Stimulated activated CD4-positive, alpha-beta T cell treated with anti-CD3 and anti-CD28 coated beads, Interleukin-2, amount 100 ng/mL, for 4 hours (primary cell): ENCODE results near the gene ZNF577.
"Not testable (repeated sequence)": the region's sequence is repeated elsewhere in the genome, so short reads cannot be mapped to it uniquely, and the experiment has no call there.

Experiments
- DNase-seq: peaks from one replicate; pipeline ENCODE4 v3.0.0-alpha.2; 2020; ENCODE audit warnings: low read depth

The ZNF577 gene

DNA sequence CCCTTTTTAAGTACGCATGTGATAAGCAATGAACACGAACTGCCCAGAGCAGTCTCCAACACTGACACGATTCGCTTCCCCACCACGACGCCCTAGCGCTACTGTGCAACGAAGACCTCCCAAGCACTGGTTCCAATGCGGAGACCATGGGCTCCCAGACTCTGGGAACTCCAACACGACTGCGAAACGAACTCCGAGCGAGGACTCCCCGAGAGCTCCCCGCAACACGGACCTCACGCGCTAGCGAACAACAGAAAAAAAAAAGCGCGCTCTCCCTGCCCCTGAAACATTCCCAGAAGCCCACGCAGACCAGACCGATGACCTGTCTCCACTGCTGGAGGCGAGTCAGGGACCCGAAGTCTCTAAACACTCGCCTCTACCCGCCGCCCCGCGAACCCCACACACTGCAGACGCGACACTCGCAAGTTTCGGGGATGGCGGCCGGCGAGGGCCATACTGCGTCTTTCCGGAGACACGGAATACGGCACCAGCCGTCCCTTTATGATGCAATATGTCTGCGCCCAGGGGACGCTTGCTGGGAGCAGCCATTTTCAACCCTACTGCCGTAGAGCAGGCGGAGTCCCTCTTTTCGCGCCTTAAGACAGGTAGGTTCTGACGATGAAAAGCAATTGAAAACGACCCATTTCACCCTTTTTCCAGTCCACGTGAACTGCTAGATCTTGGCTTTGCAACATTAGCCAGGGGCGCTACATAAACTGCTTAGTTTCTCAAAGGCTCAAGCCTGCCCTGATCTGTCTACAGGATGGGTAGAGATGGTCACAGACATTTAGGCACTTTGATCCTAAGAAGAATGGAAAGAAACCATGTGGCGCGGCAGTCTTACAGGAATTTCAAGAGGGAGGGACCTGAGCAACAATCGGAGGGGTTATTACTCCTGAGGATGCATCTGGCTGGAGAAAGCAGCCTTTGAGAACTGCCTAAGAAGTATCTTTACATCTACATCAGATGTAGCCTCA, at the start of gene ZNF577:
Gene ZNF577, minus strand, starts transcription at position 430 of the 977 bp plus-strand sequence. CDS start 7,569 bp downstream, outside the sequence.
- DNase-seq: peak; percentile 58

GRCh38 chr19:51931921-51932320, 44.2 kb upstream of the ZNF577 start:
- DNase-seq: no peak

GRCh38 chr19:51927859-51928258, 40.1 kb upstream of the ZNF577 start:
- no peak for DNase-seq

DNA sequence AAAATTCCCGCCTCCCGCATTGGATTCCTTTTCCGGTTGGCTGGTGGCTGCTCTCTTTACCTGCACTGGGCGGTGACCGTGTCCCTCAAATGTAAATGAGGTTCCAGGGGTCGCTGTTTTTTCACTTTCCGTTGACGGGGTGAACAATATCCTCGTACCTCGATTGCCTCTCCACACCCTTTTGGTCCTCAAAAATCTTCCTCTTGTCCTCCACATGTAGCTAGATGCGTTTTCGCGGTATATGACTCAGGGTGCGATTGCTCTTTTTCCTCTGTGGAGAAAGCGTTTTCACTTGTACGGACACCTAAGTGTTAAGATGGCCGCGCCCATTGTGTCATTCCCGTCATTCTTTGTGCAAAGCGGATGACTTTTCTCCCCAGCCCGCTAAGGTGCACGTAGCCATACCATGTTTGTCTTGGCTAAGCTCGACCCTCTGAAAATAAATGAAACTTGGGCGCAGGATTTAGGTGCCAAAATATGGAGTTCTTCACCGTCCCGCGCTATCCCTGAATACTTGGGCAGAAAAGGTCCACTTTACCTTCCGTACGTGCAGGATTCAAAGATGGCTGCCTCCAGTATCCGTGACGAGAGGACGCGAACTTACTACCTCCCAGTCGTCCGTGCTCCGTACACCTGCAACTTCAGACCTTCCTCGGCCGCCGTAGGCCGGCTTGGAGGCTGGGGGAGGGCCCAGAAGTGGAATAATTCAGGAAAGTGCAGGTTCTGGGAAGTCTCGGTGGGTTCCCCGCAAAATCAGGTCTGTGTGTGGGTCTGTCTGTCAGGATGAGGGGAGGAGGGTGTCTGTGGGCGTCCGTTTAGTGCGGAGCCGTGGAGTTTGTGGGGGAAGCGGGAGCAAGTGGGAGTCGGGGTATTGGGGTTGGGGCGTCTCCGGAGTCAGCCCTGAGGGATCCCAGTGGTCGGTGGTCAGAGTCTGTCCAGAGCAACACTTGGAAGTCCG, 39.3 kb upstream of the ZNF577 start, which contains the start of gene ZNF613:
Gene ZNF613, plus strand, starts transcription at position 689 of the 958 bp plus-strand sequence. CDS start 8,749 bp downstream, outside the sequence.
- DNase-seq: peak; percentile 79

DNA sequence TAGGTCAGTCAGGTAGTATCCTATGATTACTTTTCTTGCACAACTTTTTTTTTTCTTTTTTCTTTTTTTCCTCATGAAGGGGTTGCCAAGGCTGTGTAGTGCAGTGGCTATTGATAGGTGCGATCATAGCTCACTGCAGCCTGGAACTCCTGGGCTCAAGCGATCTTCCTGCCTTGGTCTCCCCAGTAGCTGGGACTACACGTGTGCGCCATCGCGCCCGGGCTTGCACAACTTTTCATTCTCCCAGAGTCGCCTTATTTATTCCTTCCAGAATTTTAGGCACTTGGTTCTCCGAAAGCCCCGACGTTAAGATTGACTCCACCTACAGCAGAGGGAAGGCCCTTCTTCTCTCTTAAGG, 38.7 kb upstream of the ZNF577 start:
- DNase-seq: no peak

GRCh38 chr19:51921949-51922348, 34.2 kb upstream of the ZNF577 start:
- DNase-seq: no peak

- DNase-seq: no peak
Observed at GRCh38 chr19:51919606-51920005, 31.9 kb upstream of the ZNF577 start.

GRCh38 chr19:51916167-51916566, 28.4 kb upstream of the ZNF577 start:
- no peak for DNase-seq

DNA sequence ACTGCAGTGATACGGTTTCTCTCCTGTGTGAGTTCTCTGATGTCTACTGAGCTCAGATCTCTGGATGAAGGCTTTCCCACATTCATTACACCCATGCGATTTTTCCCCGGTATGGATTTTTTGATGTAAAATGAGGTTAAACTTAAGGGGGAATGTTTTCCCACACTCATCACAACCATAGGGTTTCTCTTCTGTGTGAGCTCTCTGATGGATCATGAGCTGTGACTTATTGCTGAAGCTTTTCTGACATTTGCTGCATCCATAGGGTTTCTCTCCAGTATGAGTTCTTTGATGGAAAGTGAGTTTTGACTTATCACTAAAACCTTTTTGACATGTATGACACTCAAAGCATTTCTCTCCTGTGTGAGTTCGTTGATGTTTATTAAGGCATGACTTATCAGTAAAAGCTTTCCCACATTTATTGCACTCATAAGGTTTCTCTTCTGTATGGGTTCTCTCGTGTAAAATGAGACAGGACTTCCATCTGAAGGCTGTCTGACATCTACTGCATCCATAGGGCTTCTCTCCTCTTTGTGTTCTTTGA, 27.6 kb upstream of the ZNF577 start:
- no peak for DNase-seq

DNA sequence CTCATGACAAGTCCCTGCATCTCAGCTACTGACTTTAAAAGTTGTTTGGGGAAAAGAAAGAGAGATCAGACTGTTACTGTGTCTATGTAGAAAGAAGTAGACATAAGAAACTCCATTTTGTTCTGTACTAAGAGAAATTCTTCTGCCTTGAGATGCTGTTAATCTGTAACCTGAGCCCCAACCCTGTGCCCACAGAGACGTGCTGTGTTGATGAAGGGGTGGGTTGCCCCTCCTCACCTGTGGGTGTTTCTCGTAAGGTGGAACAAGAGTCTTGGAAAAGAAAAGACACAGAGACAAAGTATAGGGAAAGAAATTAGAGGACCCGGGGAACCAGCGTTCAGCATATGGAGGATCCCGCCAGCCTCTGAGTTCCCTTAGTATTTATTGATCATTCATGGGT, 20.2 kb upstream of the ZNF577 start:
- DNase-seq: not testable (repeated sequence)

GRCh38 chr19:51906108-51906507, 18.4 kb upstream of the ZNF577 start:
- DNase-seq: not testable (repeated sequence)

DNA sequence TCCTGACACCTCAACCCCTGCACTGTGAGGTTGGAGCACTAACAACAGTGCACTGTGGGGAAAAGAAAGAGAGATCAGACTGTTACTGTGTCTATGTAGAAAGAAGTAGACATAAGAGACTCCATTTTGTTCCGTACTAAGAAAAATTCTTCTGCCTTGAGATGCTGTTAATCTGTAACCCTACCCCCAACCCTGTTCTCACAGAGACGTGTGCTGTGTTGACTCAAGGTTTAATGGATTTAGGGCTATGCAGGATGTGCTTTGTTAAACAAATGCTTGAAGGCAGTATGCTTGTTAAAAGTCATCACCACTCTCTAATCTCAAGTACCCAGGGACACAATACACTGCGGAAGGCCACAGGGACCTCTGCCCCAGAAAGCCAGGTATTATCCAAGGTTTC, 17.9 kb upstream of the ZNF577 start:
- not testable (repeated sequence) for DNase-seq

DNA sequence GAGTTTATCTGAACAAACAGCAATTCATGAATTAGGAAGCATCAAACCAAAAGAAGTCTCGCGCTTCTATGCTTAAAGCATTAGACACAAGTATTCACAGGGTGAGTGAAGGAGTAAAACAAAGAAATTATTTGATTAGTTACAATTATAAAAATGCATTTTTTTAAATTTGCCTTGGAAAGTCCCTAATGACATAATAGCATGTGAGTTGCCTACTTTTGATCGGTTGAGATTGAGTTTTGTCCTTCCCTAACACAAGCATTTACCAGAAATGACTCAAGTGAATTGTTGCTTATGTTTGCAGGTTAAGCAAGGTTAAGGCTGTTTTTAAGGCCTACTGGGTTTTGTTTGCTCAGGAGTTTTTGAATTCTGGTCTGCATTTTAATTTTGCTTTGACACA, 17.5 kb upstream of the ZNF577 start:
- no peak for DNase-seq

- DNase-seq: peak; percentile 67
Observed at GRCh38 chr19:51904331-51905165, 16.8 kb upstream of the ZNF577 start, which contains the start of gene ZNF649. ZNF649 (minus strand) TSS chr19:51905017; CDS start chr19:51900107, 4,910 bp downstream.

DNA sequence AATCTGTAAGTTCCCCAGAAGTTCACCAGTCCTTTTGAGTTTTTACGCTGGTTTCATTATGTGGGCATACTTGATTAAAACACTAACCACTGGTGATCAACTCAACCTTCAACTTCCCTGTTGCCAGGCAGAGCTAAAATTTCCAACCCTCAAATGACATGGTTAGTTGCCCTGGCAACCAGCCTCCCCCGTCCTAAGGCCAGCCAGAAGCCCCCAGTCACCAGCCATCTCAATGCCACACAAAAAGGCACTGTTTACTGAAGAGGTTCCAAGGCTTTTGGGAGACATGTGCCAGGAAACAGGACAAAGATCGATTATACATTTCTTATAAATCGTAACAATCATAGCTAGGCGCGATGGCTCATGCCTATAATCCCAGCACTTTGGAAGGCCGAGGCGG, 15.4 kb upstream of the ZNF577 start:
- no peak for DNase-seq

GRCh38 chr19:51901860-51902259, 14.1 kb upstream of the ZNF577 start:
- no peak for DNase-seq

DNA sequence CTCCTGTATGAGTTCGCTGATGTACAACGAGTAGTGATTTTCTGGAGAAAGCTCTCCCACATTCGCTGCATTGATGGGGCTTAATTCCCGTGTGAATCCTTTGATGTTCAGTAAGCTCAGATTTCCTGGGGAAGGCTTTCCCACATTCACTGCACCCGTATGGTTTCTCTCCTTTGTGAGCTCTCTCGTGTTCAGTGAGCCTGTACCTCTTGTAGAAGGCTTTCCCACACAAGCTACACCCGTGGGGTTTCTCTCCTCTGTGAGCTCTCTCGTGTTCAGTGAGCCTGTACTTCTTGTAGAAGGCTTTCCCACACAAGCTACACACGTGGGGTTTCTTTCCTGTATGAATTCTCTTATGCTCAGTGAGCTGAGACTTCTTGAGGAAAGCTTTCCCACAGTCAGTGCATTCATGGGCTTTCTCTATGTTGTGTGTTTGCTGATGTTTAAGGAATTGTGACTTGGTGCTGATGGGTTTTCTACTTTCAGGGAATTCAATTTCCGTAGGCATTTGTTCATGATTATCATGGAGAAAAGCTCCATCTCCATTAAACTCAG, 3.5 kb upstream of the ZNF577 start:
- no peak for DNase-seq

DNA sequence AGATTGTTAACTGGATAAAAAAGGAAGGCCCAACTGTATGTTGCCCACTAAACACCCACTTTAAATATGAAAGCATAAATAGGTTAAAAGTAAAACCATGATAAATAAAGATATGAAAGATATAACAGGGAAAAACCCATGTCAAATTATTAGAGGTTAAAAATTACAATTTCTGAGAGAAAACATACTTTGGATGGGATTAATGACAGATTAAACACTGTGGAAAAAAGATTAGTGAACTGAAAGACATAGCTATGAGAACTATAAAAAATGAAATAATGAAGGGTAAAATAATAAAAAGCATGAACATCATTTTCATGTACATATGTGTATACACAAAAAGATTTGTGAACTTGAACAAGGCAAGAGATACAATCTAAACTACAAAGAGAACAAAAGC, 2.2 kb upstream of the ZNF577 start:
- no peak for DNase-seq

DNA sequence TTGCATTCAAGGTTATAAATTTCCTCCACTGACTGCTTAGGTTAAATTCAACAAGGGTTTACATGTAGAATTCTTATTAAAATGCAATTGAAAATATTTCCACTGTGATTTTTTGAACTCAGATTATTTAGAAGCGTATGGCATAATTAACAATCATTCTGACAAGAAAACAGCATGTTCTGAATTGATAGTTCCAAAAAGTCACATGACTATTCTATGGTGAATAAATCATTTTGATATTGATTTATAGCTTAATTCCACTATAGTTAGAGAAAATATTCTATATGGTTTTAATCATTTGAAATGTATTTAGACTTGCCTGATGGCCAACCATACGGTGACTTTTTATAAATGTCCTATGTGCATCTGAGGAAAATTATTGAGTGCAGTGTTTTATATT, 3.0 kb downstream of the ZNF577 start:
- DNase-seq: no peak

GRCh38 chr19:51882518-51882917, 5.2 kb downstream of the ZNF577 start:
- no peak for DNase-seq

DNA sequence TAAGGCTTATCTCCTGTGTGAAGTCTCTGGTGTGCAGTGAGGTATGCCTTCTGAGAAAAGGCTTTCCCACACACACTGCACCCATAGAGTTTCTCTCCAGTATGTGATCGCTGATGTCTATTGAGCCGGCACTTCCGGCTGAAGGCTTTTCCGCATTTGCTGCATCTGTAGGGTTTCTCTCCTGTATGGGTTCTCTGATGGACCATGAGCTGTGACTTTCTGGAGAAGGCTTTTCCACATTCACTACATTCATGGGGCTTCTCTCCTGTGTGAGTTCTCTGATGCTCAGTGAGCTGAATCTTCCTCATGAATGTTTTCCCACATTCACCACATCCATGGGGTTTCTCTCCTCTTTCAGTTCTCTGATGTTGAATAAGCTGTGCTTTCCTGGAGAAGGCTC, 14.7 kb downstream of the ZNF577 start:
- no peak for DNase-seq
